HepG2 (cell line): ENCODE measurements around the gene TK1. TPM values are rescaled to one million over a fixed set of nuclear protein-coding genes. Genes with fewer than 3 reads are reported as not detected.

ENCODE experiments used
- AGO2 ChIP-seq: fragments of 200-400 bp; formaldehyde crosslinking; optimal IDR thresholded peaks from 2 replicates; pipeline ENCODE3; 2017; ENCODE audit warnings: mild to moderate bottlenecking, low read depth, low read length, moderate library complexity
- ATF2 ChIP-seq: sonication (generic); formaldehyde crosslinking; IDR thresholded peaks from 2 replicates; pipeline ENCODE4 v1.4.0; 2020; ENCODE audit warnings: missing genetic modification reagents
- CEBPZ ChIP-seq: IDR thresholded peaks from 2 replicates; pipeline ENCODE4 v1.6.1; 2012; ENCODE audit warnings: low read length, improper control_type of control experiment
- FIP1L1 ChIP-seq: fragments of 200-400 bp; formaldehyde crosslinking; IDR thresholded peaks from 2 replicates; pipeline ENCODE4 v1.6.1; 2018; ENCODE audit warnings: low read depth, mild to moderate bottlenecking, low read length, moderate library complexity, borderline replicate concordance; ENCODE audit not compliant: insufficient read depth
- HNRNPUL1 ChIP-seq: fragments of 200-400 bp; formaldehyde crosslinking; IDR thresholded peaks from 2 replicates; pipeline ENCODE4 v1.6.1; 2017; ENCODE audit warnings: low read depth, mild to moderate bottlenecking, low read length, moderate library complexity
- MAFK ChIP-seq, 2 experiments: IDR thresholded peaks in 1 of 2; conservative IDR thresholded peaks in 1 of 2; 2 replicates each; pipeline ENCODE4 v1.6.1; 2011; ENCODE audit warnings: improper control_type of control experiment in 2 of 2, low read length in 2 of 2
- MTF1 ChIP-seq: sonication (generic); formaldehyde crosslinking; IDR thresholded peaks from 2 replicates; pipeline ENCODE4 v1.5.0; 2020; ENCODE audit warnings: missing genetic modification reagents
- MYPOP ChIP-seq: sonication (generic); formaldehyde crosslinking; IDR thresholded peaks from 2 replicates; pipeline ENCODE4 v1.8.1; 2023; ENCODE audit warnings: mild to moderate bottlenecking, moderate library complexity, missing genetic modification reagents
- POGZ ChIP-seq: sonication (generic); formaldehyde crosslinking; IDR thresholded peaks from 2 replicates; pipeline ENCODE4 v1.4.0; 2020; ENCODE audit warnings: mild to moderate bottlenecking, missing genetic modification reagents
- POLR2AphosphoS2 ChIP-seq: IDR thresholded peaks from 2 replicates; pipeline ENCODE4 v1.6.1; 2011; ENCODE audit warnings: low read depth, low read length, improper control_type of control experiment
- SRF ChIP-seq: IDR thresholded peaks from 2 replicates; pipeline ENCODE4 v1.6.1; 2011; ENCODE audit warnings: mild to moderate bottlenecking, low read depth, low read length, moderate library complexity
- TAF15 ChIP-seq: fragments of 200-400 bp; formaldehyde crosslinking; IDR thresholded peaks from one replicate; pipeline ENCODE4 v1.6.1; 2018; ENCODE audit warnings: mild to moderate bottlenecking, low read depth, low read length; ENCODE audit not compliant: poor library complexity, severe bottlenecking
- TCF7 ChIP-seq: sonication (generic); IDR thresholded peaks from 2 replicates; pipeline ENCODE4 v1.6.1; 2016; ENCODE audit warnings: antibody characterized with exemption, low read depth
- U2AF2 ChIP-seq: fragments of 200-400 bp; formaldehyde crosslinking; IDR thresholded peaks from 2 replicates; pipeline ENCODE4 v1.6.1; 2017; ENCODE audit warnings: low read depth, mild to moderate bottlenecking, low read length
- ZBTB42 ChIP-seq: sonication (generic); formaldehyde crosslinking; IDR thresholded peaks from 2 replicates; pipeline ENCODE4 v1.5.0; 2020; ENCODE audit warnings: mild to moderate bottlenecking, missing genetic modification reagents
- ZNF124 ChIP-seq: sonication (generic); formaldehyde crosslinking; IDR thresholded peaks from 2 replicates; pipeline ENCODE4 v1.4.0; 2020; ENCODE audit warnings: missing genetic modification reagents
- ZNF382 ChIP-seq: sonication (generic); formaldehyde crosslinking; IDR thresholded peaks from 2 replicates; pipeline ENCODE4 v1.5.0; 2020; ENCODE audit warnings: missing genetic modification reagents, mild to moderate bottlenecking, borderline replicate concordance
- ZNF431 ChIP-seq: sonication (generic); formaldehyde crosslinking; IDR thresholded peaks from 2 replicates; pipeline ENCODE4 v1.9.0; 2022; ENCODE audit warnings: missing genetic modification reagents, low read depth, mild to moderate bottlenecking, borderline replicate concordance
- ZNF547 ChIP-seq: sonication (generic); formaldehyde crosslinking; IDR thresholded peaks from 2 replicates; pipeline ENCODE4 v1.5.1; 2020; ENCODE audit warnings: mild to moderate bottlenecking, missing genetic modification reagents
- ZNF644 ChIP-seq: IDR thresholded peaks from 2 replicates; pipeline ENCODE4 v1.6.1; 2016; ENCODE audit warnings: low read depth
- ZNF660 ChIP-seq: sonication (generic); formaldehyde crosslinking; IDR thresholded peaks from 2 replicates; pipeline ENCODE4 v1.5.1; 2020; ENCODE audit warnings: mild to moderate bottlenecking, low read depth, missing genetic modification reagents, borderline replicate concordance
- polyA plus RNA-seq, 8 experiments: library from polyadenylated mRNA; depleted of rRNA in 3 of 8; stranded (reverse) in 7 of 8; unstranded in 1 of 8; fragments of >200 nt; fragmentation: Illumina TruSeq in 4 of 8; extraction: Trizol in 4 of 8; gene quantifications; 2 replicates each; pipeline versions ENCODE4 v1.2.1 to v1.2.3, GENCODE V29; 2011 to 2016; ENCODE audit warnings: low read depth in 4 of 8, missing spikeins in 1 of 8, mixed read lengths in 1 of 8; ENCODE audit not compliant: insufficient read depth in 1 of 8
- total RNA-seq, 5 experiments: library from RNA; depleted of rRNA; stranded (reverse); fragments of >200 nt; fragmentation: Illumina TruSeq; extraction: Trizol; gene quantifications; 2 replicates each; pipeline ENCODE4 v1.2.3, GENCODE V29; 2016; ENCODE audit warnings: low read depth in 1 of 5

The TK1 gene
- total and polyA plus RNA-seq, 2 of the 13 experiments (the other 11 are each of a cell fraction or from before 2014, with no cell fraction given), result 45.0 to 96.0 TPM

DNA sequence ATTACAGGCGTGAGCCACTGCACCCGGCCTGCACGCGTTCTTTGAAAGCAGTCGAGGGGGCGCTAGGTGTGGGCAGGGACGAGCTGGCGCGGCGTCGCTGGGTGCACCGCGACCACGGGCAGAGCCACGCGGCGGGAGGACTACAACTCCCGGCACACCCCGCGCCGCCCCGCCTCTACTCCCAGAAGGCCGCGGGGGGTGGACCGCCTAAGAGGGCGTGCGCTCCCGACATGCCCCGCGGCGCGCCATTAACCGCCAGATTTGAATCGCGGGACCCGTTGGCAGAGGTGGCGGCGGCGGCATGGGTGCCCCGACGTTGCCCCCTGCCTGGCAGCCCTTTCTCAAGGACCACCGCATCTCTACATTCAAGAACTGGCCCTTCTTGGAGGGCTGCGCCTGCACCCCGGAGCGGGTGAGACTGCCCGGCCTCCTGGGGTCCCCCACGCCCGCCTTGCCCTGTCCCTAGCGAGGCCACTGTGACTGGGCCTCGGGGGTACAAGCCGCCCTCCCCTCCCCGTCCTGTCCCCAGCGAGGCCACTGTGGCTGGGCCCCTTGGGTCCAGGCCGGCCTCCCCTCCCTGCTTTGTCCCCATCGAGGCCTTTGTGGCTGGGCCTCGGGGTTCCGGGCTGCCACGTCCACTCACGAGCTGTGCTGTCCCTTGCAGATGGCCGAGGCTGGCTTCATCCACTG lies 27.3 kb upstream of the TK1 start, which contains the start of gene BIRC5 (continued):
- TF ChIP-seq TAF15, result peak; percentile 77
- TF ChIP-seq MTF1 (CRISPR knock-in tag), result no peak
- no peak for TF ChIP-seq POLR2AphosphoS2
- TF ChIP-seq MYPOP (CRISPR knock-in tag), result peak; percentile 89
- TF ChIP-seq MAFK (conservative IDR thresholded peaks at IDR 0.05 in 1 of 2, IDR thresholded peaks at IDR 0.05 in 1 of 2; ENCODE audit: low read length in 2 of 2), result no peak
- 0 out of 2 replicates have a peak, but pooled peaks have one; percentile 79 for TF ChIP-seq ZBTB42 (CRISPR knock-in tag)
- TF ChIP-seq ZNF660 (CRISPR knock-in tag), result no peak; the same call in 1 of the 2 replicates
- no peak for TF ChIP-seq CEBPZ
- peak; percentile 97 for TF ChIP-seq POGZ
- no peak for TF ChIP-seq ZNF382 (CRISPR knock-in tag)
- TF ChIP-seq ZNF124 (CRISPR knock-in tag), result peak; percentile 96; the same call in 1 of the 2 replicates
- no peak for TF ChIP-seq AGO2
- TF ChIP-seq ATF2 (CRISPR knock-in tag), result peak; percentile 94; the same call in 1 of the 2 replicates
- TF ChIP-seq SRF, result peak; percentile 81; the same call in 1 of the 2 replicates
- TF ChIP-seq ZNF644 (CRISPR knock-in tag), result no peak
- no peak for TF ChIP-seq TCF7
- TF ChIP-seq ZNF431, result no peak
- TF ChIP-seq FIP1L1, result no peak
- no peak for TF ChIP-seq U2AF2
- TF ChIP-seq ZNF547 (CRISPR knock-in tag), result peak; percentile 89
- TF ChIP-seq HNRNPUL1, result peak; percentile 67; the same call in 1 of the 2 replicates
